ENCODE results near the gene GSTM3.
"Not testable (repeated sequence)": the region's sequence is repeated elsewhere in the genome, so short reads cannot be mapped to it uniquely, and the experiment has no call there.

Gene GSTM3

GRCh38 chr1:109761227-109762038 lies 20.6 kb upstream of the GSTM3 start:
- DNase-seq, result no peak

DNA sequence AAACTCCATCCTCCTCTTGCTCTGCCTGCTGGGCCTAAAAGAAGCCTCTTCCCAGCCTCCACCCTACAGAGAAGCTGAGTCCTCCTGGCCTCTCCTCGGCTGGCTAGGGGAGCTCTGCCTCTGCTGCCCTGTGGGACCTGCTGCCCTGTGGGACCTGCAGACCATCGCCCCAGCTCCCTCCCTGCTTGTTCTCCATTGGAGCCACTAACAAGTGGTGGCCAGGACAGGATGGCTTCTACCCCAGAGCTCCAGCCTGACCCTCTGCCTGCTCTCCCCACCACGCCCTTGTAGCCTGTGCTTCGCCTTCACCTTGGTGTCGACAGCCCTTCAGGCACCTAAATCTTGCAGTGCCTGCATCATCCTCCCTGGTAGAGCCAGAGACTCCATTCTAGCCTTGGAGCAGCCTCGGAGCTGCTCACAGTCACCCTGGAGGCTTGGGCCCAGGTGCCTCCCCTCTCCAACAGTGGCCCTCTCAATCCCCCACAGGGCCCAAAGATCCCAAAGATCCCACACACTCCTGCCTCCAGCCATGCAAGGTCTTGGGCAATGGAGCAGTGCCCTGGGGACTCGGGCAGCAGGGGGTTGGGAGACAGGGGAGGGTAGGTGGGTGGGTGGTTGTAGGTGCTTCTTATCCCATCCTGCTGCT lies 19.9 kb upstream of the GSTM3 start:
- no peak for DNase-seq

- DNase-seq, result no peak
Observed at GRCh38 chr1:109759513-109760334, 18.9 kb upstream of the GSTM3 start.

DNA sequence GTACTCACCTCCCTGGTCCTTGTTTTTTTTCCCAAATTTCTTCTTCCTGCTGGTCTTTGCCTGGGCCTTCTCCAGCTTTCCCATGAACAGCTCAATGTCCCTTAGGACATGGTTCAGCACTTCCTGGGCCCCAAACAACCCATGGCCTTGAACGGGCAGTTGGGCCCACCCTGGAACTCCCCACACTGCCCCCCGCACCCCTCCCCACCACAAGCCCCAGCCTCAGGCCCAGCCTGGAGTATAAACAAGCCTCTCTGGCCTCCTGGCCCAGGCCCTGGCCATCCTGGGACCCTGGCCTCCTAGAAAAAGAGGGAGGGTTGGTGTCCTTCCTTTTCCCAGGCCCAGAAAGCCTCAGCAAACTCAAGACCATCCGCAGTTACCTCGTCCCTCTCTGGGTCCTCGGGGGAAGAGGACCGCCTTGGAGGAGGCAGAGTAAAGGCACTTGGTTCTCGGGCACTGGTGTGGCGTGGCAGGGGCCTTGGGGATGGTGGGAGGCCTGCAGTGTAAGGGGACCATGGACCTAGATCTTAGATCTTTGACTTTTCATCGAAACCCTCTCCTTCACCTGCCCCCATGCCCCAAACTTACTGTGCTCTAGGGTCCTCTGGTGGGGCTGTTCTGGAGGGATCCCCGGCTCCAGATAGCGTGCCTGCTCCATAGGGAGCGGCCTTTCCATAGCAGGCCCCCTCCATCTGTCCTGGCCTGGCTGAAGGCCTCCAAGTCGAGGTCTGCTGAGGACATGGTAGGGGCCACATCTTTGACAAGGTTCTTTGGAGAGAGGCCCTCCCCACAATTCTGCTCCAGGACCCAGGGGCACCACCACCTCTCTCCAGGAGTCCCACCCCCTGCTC lies 17.3 kb upstream of the GSTM3 start:
- no peak for DNase-seq

- no peak for DNase-seq
Observed at GRCh38 chr1:109756848-109757521, 16.1 kb upstream of the GSTM3 start.

GRCh38 chr1:109756325-109756724 lies 15.5 kb upstream of the GSTM3 start:
- DNase-seq, result not testable (repeated sequence)

DNA sequence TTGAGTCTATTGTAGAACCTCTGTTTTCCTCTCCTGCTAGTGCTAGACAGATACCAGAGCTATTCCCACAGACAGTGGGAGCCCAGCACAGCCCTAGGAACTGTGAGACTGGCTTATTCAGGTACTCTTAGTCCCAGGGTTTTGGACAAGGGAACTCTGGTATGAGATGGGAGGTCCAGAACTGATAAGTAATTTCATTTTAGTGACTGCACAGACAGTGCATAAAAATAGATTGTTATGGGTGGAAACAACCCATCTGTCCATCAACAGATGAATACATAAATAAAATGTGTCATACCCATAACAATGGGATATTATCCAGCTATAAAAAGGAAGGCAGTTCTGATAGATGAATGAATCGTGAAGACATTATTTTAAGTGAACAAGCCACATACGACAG lies 13.9 kb upstream of the GSTM3 start:
- DNase-seq, result no peak

- no peak for DNase-seq
Observed at GRCh38 chr1:109751531-109752260, 10.9 kb upstream of the GSTM3 start.

GRCh38 chr1:109750920-109751319 lies 10.1 kb upstream of the GSTM3 start:
- no peak for DNase-seq

DNA sequence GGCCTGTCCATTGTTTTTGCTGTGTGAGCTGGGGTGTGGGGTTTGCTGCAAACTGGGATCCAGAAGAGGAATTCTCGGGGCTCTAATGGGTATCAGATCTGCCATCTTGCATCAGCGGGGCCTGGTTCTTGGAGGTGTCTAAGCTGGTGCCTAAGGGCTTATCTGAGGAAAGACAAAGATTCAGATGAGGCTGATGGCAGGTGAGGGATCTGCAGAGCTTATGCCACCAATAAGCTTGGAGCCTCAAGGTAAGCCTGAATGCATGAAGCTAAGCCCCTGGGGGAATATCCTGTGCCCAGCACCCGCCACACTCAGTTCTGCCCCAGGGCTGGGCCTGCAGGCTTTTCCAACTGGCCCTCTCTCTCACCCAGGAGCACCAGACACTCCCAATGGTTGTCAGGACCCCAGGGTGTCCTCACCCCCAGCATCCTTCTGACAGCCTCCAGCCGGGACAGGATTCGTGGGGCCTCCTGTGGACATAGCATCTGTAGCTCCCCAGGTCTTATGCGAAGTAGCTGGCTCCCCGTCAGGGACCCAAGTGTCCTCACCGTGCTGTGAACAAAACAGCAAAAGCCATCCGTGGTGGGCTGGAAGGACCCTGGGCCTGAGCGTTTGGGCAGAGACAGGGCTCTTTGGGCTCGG lies 9.5 kb upstream of the GSTM3 start:
- DNase-seq, result no peak

GRCh38 chr1:109749221-109749620 lies 8.4 kb upstream of the GSTM3 start:
- no peak for DNase-seq

GRCh38 chr1:109748311-109748710 lies 7.5 kb upstream of the GSTM3 start:
- DNase-seq, result not testable (repeated sequence)

- peak; percentile 44 for DNase-seq
Observed at GRCh38 chr1:109739738-109740614, 862 bp downstream of the GSTM3 start.

DNA sequence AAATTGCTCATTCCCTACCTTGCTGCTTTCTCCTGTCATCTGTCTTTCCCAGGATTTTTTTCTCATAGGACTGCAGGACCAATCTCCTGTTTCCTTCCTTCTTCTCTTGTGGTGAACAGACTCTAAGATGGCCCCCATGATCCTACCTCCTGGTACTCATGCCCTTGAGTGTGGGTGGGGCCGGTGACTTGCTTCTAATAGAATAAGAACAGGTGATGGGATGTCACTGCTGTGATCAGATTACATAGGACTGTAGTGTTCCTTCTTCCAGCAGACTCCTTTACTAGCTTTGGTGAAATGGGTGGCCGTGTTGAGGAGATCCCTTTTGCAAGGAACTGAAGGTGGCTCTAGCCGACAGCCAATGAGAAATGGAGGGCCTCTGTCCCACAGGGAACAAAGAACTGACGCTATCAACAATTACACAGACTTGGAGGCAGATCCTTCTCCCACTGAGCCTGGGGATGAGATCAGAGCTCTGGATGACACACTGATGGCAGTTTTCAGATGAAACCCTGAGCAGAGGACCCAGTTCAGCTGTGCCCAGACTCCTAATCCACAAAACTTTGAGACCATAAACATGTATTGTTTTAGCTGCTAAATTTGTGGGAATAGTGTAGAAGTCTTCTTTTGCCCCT lies 7.5 kb downstream of the GSTM3 start:
- peak; percentile 40 for DNase-seq

DNA sequence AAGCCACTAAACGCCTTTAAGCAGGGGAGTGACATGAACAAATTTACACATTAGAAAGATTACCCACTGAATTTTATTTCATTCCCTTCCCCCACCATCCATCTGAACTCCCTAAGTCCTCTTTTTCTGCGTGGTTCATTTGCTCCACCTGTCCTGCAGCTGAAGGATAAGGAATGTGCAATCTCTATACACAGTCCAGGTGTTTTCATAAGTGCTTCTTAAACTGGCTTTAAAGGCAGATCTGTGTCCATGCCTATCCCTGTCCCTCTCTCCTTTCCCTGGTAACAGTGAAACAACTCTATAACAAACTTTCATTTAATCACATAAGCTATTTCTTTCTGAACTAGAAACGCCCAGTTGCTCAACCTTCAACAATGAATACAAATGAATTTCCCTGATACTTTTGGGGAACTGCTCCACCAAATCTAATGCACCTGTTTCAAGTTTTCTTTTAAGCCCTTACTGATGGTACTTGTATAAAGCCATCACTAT lies 8.4 kb downstream of the GSTM3 start:
- no peak for DNase-seq

DNA sequence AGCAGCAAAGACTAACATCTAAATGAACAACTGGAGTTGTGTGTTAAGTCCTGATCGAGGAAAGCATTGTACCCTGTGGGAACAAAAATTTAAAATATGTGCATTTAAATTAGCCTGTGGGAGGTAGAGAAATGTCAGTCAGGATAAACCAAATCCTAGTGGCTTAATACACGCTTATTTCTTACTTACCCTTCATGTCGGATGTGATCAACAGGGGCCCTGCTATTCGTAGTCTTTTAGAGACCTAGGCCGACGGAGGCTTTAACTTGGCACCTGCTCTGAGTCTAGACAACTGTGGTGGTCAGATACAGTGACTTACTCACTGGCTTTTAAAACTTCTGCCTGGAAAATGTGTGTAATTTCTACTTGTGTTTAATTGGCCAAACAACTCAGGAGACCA lies 10.2 kb downstream of the GSTM3 start:
- DNase-seq, result no peak

DNA sequence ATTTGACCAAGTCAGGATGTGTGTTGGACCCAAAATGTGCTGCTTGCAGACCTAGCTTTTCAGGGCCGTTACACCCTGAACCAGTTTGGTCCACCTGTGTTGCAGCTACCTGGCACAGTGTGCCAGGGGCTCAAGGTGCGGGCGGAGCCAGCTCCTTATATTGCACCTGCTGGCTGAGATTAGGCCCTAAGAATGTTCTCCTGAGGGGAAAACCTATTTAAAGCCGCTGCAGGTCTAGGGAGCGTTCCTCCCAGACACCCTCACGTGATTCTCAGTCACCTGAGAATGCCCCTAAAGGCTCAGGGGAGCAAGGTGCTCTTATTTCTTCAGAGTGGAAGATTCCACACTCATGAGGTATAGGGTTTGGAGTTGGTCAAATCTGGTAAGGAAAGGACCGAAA lies 12.0 kb downstream of the GSTM3 start:
- DNase-seq, result no peak

DNA sequence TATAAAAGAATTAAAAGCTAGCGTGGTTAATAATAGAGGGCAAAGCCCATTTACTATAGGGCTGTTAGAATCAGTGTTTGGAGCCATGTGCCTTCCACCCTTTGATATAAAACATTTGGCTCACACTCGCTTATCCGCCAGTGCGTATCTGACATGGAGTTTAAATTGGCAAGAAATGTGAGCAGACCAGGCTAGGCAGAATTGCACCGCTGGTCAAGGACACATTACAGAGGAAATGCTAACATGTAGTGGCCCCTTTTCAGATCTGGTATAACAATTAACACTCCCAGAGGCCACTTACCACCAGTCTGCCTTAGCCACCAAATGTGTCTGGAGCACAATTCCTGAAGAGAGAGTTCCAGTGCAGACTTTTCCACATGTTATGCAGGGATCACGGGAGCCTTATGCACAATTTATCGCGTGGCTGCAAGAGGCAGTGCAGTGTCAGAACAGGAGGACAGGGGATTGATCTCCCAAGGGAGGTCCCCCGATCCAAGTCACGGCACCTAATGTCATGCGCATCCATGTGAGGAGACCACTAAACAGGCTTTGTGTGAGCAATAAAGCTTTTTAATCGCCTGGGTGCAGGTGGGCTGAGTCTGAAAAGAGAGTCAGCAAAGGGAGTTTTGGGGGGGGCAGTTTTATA lies 14.0 kb downstream of the GSTM3 start:
- no peak for DNase-seq

- no peak for DNase-seq
Observed at GRCh38 chr1:109726007-109726406, 14.8 kb downstream of the GSTM3 start.
